T-helper 1 cell treated with Interleukin-12 subunit alpha and Interleukin-12 subunit beta and Interleukin-4 antibody, amounts not matched to agents 30 μg/mL and 1 μg/mL, for 36 hours (primary cell): Measurements from ENCODE around the gene TSC22D3.

Experiments
- H3K27ac Mint-ChIP-seq: one replicate; pipeline ENCODE4 v1.8.0; 2021; ENCODE audit warnings: mild to moderate bottlenecking, mixed read lengths
- H3K27me3 Mint-ChIP-seq: one replicate; pipeline ENCODE4 v1.8.0; 2021; ENCODE audit warnings: low read depth, mixed read lengths
- H3K36me3 Mint-ChIP-seq: one replicate; pipeline ENCODE4 v1.8.0; 2021; ENCODE audit warnings: low read depth, mixed read lengths
- H3K4me1 Mint-ChIP-seq: one replicate; pipeline ENCODE4 v1.8.0; 2021; ENCODE audit warnings: low read depth, mixed read lengths
- H3K4me3 Mint-ChIP-seq: one replicate; pipeline ENCODE4 v1.8.0; 2021; ENCODE audit warnings: mild to moderate bottlenecking, moderate library complexity, mixed read lengths
- H3K9me3 Mint-ChIP-seq: one replicate; pipeline ENCODE4 v1.8.0; 2021; ENCODE audit warnings: mixed read lengths

TSC22D3 gene

DNA sequence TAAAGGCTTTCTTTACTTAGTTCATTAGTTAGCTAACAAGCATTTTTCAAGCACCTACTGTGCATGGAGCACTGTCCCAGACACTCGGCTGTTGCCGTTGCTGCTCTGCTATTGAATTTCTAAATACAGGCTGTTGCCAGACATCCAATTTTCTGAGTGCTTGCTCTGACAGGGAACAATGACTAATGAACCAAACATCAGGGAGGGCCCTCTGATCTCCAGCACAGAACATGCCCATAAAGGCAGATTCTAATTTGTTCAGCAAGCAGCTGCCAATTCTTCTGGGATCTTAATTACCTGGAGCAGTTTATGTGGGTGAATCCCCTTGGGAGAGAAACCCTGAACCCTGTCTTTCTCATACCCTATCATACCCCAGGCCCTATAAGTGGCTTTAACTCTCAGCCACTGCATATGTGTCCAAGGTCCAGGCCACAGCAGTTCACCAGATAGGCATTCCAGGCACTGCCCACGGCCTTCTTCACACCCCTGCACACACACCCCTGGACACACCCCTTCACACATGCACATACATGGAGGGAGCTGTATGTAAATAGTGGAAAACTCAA lies 27.9 kb downstream of the TSC22D3 start:
- no peak overlapping the region for H3K27ac Mint-ChIP-seq
- H3K27me3 Mint-ChIP-seq, result no peaks in the 10 kb centered on the region
- H3K9me3 Mint-ChIP-seq, result no peaks in the 10 kb centered on the region
- peaks cover under 1% of the 10 kb centered on the region for H3K4me1 Mint-ChIP-seq
- H3K36me3 Mint-ChIP-seq, result no peaks in the 10 kb centered on the region
- no peak overlapping the region for H3K4me3 Mint-ChIP-seq

DNA sequence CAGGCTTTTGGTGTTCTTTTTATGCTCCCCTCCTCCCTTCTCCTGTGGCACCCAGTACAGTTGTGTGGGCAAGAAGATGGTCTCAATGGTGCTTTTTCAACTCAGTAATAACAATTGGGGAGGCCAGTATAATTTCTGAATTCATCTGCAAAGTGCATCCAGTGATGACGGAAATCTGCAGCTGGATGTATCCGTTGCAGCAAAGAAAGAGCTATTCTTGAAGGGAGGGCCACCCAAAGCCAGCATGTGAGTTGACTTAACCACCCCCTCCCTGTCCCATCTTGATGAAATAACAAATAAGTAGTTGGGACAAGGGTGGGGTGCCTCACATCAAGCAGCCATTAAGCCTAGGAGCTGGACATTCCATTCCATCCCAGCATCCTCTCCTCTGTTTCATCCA lies 30.7 kb downstream of the TSC22D3 start:
- H3K4me1 Mint-ChIP-seq, result peaks cover 12% of the 10 kb centered on the region
- H3K27me3 Mint-ChIP-seq, result no peaks in the 10 kb centered on the region
- H3K4me3 Mint-ChIP-seq, result no peak overlapping the region
- no peak overlapping the region for H3K27ac Mint-ChIP-seq
- H3K9me3 Mint-ChIP-seq, result no peaks in the 10 kb centered on the region
- H3K36me3 Mint-ChIP-seq, result peaks cover 2% of the 10 kb centered on the region

DNA sequence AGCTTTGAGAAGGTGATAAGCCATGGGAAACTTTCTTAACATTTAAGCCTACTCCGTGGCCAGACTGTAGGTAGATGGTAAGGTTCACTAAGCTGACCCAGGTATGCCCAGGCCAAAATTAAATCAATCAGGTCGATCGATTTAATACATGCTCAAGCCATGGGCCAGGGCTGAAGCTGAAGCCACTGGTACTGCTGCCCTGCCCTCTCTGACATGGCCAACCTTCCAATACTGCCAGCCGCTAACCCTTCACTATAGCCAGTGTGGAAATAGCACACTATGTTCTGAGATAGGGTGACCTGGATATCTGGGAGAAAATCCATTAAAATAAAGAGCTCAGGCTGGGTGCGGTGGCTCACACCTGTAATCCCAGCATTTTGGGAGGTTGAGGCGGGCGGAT lies 31.6 kb downstream of the TSC22D3 start:
- Mint-ChIP-seq H3K27me3 (no peaks in the 10 kb centered on the region), H3K27ac (no peak overlapping the region), H3K4me1 (peaks cover 12% of the 10 kb centered on the region), H3K36me3 (peaks cover 2% of the 10 kb centered on the region), H3K4me3 (no peak overlapping the region), H3K9me3 (no peaks in the 10 kb centered on the region)

DNA sequence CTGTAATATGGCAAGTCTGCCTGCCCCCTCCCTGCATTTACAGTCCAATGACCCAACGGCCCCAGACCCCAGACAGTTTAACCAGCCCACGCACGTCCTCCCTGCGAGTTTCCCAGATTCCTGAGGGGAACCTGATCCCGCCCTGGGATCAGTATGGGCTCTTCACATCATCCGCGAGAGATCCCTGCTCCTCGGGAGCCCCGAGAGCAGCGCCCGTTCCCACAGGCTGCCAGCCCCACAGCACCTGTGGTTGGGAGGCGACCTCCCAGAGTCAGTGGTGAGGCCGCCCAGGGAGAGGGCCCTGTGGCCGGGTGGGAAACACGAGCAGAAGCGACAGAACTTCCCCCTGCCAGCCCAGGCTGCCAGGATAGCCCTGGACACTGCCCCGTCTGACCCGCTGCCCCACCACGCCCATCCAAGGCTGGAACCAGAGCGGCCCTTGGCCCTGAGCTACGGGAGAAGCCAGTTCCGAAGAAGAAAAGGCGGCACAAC lies 32.8 kb downstream of the TSC22D3 start:
- Mint-ChIP-seq H3K27ac (peak overlapping the region; percentile 98), H3K9me3 (no peaks in the 10 kb centered on the region), H3K4me3 (peak overlapping the region; percentile 86), H3K27me3 (no peaks in the 10 kb centered on the region), H3K4me1 (peaks cover 12% of the 10 kb centered on the region), H3K36me3 (peaks cover 2% of the 10 kb centered on the region)

DNA sequence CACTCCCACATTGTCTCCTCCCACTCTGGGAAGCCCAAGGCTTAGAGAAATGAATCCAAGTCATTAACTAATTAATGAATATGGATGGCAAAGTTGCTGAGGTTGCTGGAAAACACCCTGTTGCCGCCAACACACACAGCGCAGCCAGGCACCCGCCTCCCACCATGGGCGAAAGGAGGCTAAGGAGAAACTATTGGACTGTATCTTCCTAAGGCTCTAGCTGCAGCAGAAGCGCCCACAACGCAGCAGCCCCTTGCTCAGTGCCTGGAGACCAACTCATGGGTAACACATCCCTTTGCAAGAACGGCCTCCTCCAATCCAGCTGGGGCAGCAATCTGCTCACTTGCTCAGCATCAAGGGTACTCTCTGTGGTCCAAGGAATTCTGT lies 34.2 kb downstream of the TSC22D3 start:
- Mint-ChIP-seq H3K27me3 (no peaks in the 10 kb centered on the region), H3K4me3 (peak overlapping the region; percentile 86), H3K27ac (peak overlapping the region; percentile 98), H3K4me1 (peaks cover 12% of the 10 kb centered on the region), H3K9me3 (no peaks in the 10 kb centered on the region), H3K36me3 (peaks cover 2% of the 10 kb centered on the region)

DNA sequence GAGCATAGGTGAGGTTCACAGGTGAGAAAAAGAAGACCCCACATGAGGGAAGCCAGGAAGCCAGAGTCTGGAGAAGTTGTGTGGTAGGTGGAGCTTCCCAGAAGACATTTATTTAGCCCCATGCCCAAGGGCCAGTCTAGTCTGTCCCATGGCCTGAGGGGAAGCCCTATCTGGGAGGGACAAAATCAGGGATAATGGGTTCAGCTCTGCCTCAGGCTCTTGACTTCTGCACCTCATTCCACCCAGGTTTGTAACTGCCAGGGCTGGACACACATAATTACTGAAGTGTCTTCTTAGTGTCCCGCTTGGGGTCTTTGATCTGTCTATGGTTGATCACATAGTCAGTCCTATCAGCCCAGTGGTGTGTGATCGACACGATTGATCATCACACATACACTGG lies 36.0 kb downstream of the TSC22D3 start:
- Mint-ChIP-seq H3K4me1 (peaks cover 12% of the 10 kb centered on the region), H3K4me3 (no peak overlapping the region), H3K27me3 (no peaks in the 10 kb centered on the region), H3K9me3 (no peaks in the 10 kb centered on the region), H3K36me3 (peaks cover 2% of the 10 kb centered on the region), H3K27ac (no peak overlapping the region)

DNA sequence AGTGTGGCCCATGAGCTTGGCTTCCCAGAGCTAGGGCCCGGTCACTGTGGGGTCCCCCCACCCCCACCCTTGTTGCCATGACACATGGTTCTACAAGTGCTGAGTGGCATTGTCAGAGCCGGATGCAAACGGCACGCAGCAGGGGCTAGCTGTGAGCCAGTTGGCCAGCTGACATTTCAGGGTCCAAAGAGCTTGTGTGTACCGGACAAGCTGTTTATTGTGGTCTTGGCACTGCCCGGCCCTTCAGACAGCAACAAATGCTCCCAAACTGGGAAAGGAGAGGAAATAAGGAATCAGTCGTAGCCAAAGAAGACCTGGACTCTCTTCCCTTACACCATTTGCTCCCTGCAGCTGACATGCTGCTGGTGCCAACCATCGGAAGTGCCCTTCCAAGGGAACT lies 36.8 kb downstream of the TSC22D3 start:
- Mint-ChIP-seq H3K36me3 (peaks cover 2% of the 10 kb centered on the region), H3K4me3 (no peak overlapping the region), H3K9me3 (no peaks in the 10 kb centered on the region), H3K27me3 (no peaks in the 10 kb centered on the region), H3K27ac (no peak overlapping the region), H3K4me1 (peaks cover 12% of the 10 kb centered on the region)

DNA sequence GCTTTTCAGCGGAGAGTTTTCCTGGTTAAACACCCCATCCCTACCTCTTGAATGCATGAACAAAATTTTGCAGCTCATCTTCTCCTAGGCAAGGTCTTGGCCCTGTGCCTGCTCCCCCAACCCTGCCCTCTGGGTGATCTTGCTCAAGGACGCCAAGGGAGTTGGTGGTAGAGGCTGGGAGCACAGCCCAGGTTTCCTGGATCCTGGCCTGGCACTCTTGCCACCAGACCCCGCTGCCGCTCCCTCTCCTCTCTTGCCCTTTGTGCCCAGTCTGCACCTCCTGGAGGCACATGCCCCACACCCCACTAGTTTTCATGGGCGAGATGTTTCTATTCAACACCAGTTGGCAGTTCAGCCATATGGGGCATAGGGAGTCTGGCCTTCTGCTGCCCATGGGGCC lies 37.3 kb downstream of the TSC22D3 start:
- Mint-ChIP-seq H3K4me3 (no peak overlapping the region), H3K4me1 (peaks cover 12% of the 10 kb centered on the region), H3K27ac (no peak overlapping the region), H3K9me3 (no peaks in the 10 kb centered on the region), H3K27me3 (no peaks in the 10 kb centered on the region), H3K36me3 (peaks cover 2% of the 10 kb centered on the region)

DNA sequence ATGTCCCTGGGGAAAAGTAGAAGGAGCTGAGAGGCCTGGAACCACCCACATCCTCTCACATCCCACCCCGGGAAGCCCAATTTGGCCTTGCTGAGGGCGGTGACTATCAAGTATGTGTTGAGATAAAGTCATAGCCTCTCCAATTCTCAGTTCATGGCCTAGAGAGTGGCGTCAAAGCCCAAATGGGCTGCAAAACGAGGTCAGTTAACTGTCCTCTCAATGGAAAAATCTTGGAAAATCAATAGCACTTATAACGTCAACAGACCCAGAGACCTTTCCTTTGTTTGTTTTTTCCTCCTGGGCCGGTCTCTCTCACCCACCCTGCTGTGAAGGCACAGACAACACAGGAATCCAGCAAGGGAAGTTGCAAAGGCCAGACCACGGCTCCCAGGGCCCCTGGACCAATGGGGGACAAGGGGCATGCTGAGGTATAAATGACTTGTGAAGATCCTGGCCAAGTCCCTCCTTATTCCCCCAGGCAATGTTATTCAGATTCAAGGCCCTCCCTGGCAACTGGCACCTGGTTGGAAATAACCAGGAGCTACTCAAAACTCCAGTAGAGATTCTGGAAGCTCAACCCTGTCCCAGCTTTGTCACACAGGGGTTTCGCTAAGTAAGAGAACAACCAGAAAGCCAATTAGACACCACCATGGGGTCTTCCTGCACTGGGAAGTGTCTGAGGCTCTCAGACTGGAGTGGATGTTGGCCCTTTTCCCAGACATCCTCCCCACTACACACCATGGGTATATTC lies 38.6 kb downstream of the TSC22D3 start:
- no peak overlapping the region for H3K4me3 Mint-ChIP-seq
- no peaks in the 10 kb centered on the region for H3K9me3 Mint-ChIP-seq
- H3K36me3 Mint-ChIP-seq, result peaks cover 1% of the 10 kb centered on the region
- no peaks in the 10 kb centered on the region for H3K27me3 Mint-ChIP-seq
- H3K4me1 Mint-ChIP-seq, result peaks cover 6% of the 10 kb centered on the region
- H3K27ac Mint-ChIP-seq, result no peak overlapping the region

DNA sequence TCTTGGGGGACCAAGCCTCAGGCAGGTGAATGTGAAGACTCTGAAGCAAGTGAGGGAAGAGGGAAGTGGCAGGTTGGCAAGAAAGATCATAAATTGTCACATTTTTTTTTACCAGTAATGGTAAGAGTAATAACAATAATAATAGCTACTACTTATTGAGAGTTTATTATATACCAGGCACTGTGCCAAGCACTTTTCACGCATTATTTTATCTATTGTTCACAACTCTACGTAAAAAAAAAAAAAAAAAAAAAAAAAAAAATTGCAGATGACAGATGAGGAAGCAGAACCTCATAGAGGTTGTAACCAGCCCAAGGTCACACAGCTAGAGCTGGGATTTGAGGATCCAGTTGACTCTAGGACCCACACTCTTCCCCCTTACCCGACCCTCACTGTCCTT lies 40.9 kb downstream of the TSC22D3 start:
- no peaks in the 10 kb centered on the region for H3K36me3 Mint-ChIP-seq
- H3K27ac Mint-ChIP-seq, result no peak overlapping the region
- H3K27me3 Mint-ChIP-seq, result no peaks in the 10 kb centered on the region
- H3K4me1 Mint-ChIP-seq, result no peaks in the 10 kb centered on the region
- no peaks in the 10 kb centered on the region for H3K9me3 Mint-ChIP-seq
- no peak overlapping the region for H3K4me3 Mint-ChIP-seq

DNA sequence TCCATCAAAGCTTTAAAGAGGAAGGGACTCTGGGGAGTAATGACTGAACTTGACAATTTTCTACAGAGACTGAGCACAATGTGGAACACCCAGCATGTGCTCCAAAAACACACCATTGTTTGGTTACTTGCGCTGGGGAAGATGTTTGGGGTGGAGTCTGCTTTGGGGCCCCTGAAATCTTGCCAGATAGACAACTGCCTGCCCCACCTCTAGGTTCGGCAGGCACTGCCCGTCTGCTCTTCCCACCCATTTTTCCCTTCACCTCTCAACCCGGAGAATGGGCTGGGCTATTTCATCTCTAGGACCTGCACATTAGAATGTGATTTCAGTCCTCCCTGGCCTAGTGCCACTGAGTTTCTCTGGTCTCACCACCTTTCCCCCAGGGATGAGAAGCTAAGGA lies 41.9 kb downstream of the TSC22D3 start:
- Mint-ChIP-seq H3K36me3 (no peaks in the 10 kb centered on the region), H3K27me3 (no peaks in the 10 kb centered on the region), H3K4me3 (no peak overlapping the region), H3K9me3 (no peaks in the 10 kb centered on the region), H3K4me1 (no peaks in the 10 kb centered on the region), H3K27ac (no peak overlapping the region)

DNA sequence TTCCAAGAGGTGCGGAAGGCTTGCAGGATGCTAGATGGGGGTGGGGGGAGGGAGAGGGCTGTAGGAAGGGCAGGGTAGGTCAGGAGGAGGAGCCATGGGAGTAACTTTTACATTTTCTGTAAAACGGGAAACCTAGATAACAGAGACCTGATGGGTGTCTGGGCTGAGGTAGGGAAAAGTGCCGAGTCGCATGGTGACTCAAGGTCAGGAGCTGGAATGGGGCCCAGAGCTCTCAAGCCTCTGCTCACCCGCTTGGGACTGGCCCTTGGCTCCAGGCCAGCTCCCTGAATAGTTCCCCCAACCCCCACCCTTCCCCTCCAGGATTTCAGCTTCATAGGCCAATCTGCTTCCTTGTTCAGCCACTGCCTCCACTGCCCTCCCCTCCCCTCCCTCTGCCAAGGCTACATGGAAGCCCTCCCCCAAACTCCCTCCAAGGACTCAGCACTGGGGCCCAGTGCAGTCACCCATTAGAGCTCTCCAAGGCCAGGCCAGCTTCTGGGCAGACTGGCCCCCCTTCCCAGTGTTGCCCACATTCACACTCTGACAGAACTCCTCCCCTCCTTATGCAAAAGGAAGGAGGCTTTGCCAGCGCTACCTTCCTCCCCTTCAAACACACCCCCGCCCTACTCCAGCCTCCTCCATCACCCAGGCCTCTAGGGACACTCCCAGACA lies 43.6 kb downstream of the TSC22D3 start:
- H3K4me3 Mint-ChIP-seq, result no peak overlapping the region
- H3K4me1 Mint-ChIP-seq, result no peaks in the 10 kb centered on the region
- H3K36me3 Mint-ChIP-seq, result no peaks in the 10 kb centered on the region
- H3K9me3 Mint-ChIP-seq, result no peaks in the 10 kb centered on the region
- H3K27me3 Mint-ChIP-seq, result no peaks in the 10 kb centered on the region
- H3K27ac Mint-ChIP-seq, result no peak overlapping the region

DNA sequence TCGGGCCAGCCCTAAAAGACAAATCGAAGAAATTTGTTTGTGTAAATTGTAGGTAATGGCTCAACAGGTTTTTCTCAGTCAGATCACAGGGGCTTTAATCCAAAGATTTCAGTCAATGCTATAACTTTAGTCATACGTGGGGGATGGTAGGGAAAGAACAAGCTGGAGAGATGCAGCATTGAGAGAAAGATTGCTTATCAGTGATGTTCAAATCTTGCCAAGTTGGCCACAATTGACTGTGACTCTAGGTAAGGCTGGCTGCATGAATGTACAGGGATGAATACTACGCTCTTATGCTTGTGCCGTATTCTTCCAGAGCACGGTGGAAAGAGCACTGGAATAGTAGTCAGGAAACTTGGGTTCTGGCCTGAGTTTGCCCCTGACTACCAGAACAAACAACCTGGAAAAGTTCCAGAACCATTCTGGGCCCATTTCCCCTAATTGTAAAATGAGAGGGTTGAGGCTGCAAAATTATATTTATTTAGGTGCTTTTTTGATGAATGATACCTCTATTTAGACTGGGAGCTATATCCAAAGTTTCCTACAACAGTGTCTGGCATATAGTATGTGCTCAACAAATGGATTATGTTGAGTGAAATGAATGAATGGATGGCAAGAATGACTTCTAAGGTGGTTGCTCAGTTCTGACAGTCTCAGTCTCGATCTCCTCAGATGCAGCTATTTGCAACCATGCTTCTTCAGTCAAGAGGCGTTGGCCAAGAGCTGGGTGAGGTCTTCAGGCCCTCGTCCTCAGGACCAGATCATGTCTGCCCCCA lies 44.4 kb downstream of the TSC22D3 start:
- H3K27me3 Mint-ChIP-seq, result no peaks in the 10 kb centered on the region
- H3K9me3 Mint-ChIP-seq, result no peaks in the 10 kb centered on the region
- H3K27ac Mint-ChIP-seq, result no peak overlapping the region
- no peak overlapping the region for H3K4me3 Mint-ChIP-seq
- H3K4me1 Mint-ChIP-seq, result no peaks in the 10 kb centered on the region
- H3K36me3 Mint-ChIP-seq, result no peaks in the 10 kb centered on the region

DNA sequence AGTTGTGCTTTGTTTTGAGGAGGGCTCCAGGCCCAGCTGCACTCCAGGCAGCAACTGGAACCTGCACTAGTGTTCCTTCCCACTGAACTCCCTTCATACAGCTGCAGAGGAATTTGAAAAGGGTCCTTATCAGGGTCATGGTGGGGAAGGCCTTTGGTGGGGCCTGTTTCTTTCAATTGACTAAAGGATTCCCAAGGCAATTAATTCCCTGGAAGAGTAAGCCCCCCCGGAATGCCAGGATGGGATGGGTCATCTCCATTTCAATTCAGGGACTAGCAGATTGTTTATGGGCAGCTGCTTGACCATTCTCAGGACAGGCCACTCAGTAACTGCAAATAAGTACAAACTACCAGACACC lies 45.3 kb downstream of the TSC22D3 start:
- Mint-ChIP-seq H3K36me3 (no peaks in the 10 kb centered on the region), H3K4me3 (no peak overlapping the region), H3K9me3 (no peaks in the 10 kb centered on the region), H3K27ac (no peak overlapping the region), H3K27me3 (no peaks in the 10 kb centered on the region), H3K4me1 (no peaks in the 10 kb centered on the region)
